Retina (tissue), 1 donor: ENCODE data around the gene NFASC.

ENCODE experiments used
- DNase-seq: peaks from one replicate; pipeline ENCODE4 v3.0.0-alpha.2; 2016

Gene NFASC

GRCh38 chr1:205068457-205069040, 197.9 kb downstream of the NFASC start:
- DNase-seq, result no peak

GRCh38 chr1:205069371-205070125, 198.9 kb downstream of the NFASC start:
- DNase-seq, result no peak

- DNase-seq, result no peak
Observed at GRCh38 chr1:205071028-205071409, 200.4 kb downstream of the NFASC start.

- no peak for DNase-seq
Observed at GRCh38 chr1:205071801-205072200, 201.1 kb downstream of the NFASC start.

GRCh38 chr1:205072286-205072685, 201.6 kb downstream of the NFASC start:
- DNase-seq, result no peak
